Mesothelial cell of epicardium (in vitro differentiated cells): ENCODE measurements around the gene CTR9. TPM values are rescaled to one million over a fixed set of nuclear protein-coding genes. Genes with fewer than 3 reads are reported as not detected.
A peak's percentile ranks its signal among the peaks of the same experiment; 100 is the strongest.

ENCODE experiments used
- DNase-seq, 2 experiments: peaks; one replicate each; pipeline ENCODE4 v3.0.0; 2021; ENCODE audit warnings: low spot score in 2 of 2; ENCODE audit not compliant: unreplicated experiment in 2 of 2
- H3K27ac Mint-ChIP-seq: 2 replicates; pipeline ENCODE4 v1.8.0; 2021; ENCODE audit warnings: mixed read lengths
- H3K27me3 Mint-ChIP-seq: 2 replicates; pipeline ENCODE4 v1.8.0; 2021; ENCODE audit warnings: low read depth, mixed read lengths
- H3K36me3 Mint-ChIP-seq: 2 replicates; pipeline ENCODE4 v1.8.0; 2021; ENCODE audit warnings: mixed read lengths
- H3K4me1 Mint-ChIP-seq: 2 replicates; pipeline ENCODE4 v1.8.0; 2021; ENCODE audit warnings: mixed read lengths
- H3K4me3 Mint-ChIP-seq: 2 replicates; pipeline ENCODE4 v1.8.0; 2021; ENCODE audit warnings: mild to moderate bottlenecking, moderate library complexity, mixed read lengths
- H3K9me3 Mint-ChIP-seq: 2 replicates; pipeline ENCODE4 v1.8.0; 2021; ENCODE audit warnings: mixed read lengths
- CTCF ChIP-seq: fragments of 200-600 bp; sonication (generic); IDR thresholded peaks from one replicate; pipeline ENCODE4 v1.5.0; 2021; ENCODE audit warnings: antibody characterized with exemption; ENCODE audit not compliant: unreplicated experiment
- total RNA-seq: library from RNA; stranded (reverse); gene quantifications from 3 replicates; pipeline ENCODE4 v1.2.1, GENCODE V29; 2021

The CTR9 gene
- total RNA-seq, 1 donor from 2014 or later = 33.2 TPM

GRCh38 chr11:10806206-10806605, 55.2 kb downstream of the CTR9 start:
- DNase-seq = no peak
- peaks cover 48% of the 10 kb centered on the region for H3K36me3 Mint-ChIP-seq
- H3K27me3 Mint-ChIP-seq = no peaks in the 10 kb centered on the region
- no peaks in the 10 kb centered on the region for H3K9me3 Mint-ChIP-seq
- peak overlapping the region; percentile 99 for H3K27ac Mint-ChIP-seq
- peak overlapping the region; percentile 96 for H3K4me3 Mint-ChIP-seq
- H3K4me1 Mint-ChIP-seq = peaks cover 58% of the 10 kb centered on the region
- TF ChIP-seq CTCF = no peak

- Mint-ChIP-seq H3K4me3 (peak overlapping the region; percentile 96), H3K27me3 (no peaks in the 10 kb centered on the region), H3K9me3 (no peaks in the 10 kb centered on the region), H3K4me1 (peaks cover 48% of the 10 kb centered on the region), H3K27ac (peak overlapping the region; percentile 99), H3K36me3 (peaks cover 38% of the 10 kb centered on the region)
- peak; percentile 27 to 55 for DNase-seq
- TF ChIP-seq CTCF = no peak
These were observed 56.6 kb downstream of the CTR9 start for GRCh38 chr11:10807493-10808234.

- no peak for DNase-seq
- Mint-ChIP-seq H3K4me1 (peaks cover 48% of the 10 kb centered on the region), H3K36me3 (peaks cover 38% of the 10 kb centered on the region), H3K9me3 (no peaks in the 10 kb centered on the region), H3K4me3 (peak overlapping the region; percentile 96), H3K27me3 (no peaks in the 10 kb centered on the region), H3K27ac (peak overlapping the region; percentile 99)
- TF ChIP-seq CTCF = no peak
These were observed 57.1 kb downstream of the CTR9 start for GRCh38 chr11:10808235-10808552.

GRCh38 chr11:10808553-10809372, 57.7 kb downstream of the CTR9 start, which contains the start of gene EIF4G2:
TSS of gene EIF4G2 (minus strand) at chr11:10808926.
- Mint-ChIP-seq H3K4me3 (peak within 1 kb of the TSS; percentile 96), H3K4me1 (peaks cover 43% of the 10 kb centered on the region)

More at GRCh38 chr11:10808553-10809372, 57.7 kb downstream of the CTR9 start, which contains the start of gene EIF4G2:
- H3K36me3 Mint-ChIP-seq = peaks cover 33% of the 10 kb centered on the region
- H3K27ac Mint-ChIP-seq = peak within 1 kb of the TSS; percentile 99
- TF ChIP-seq CTCF = no peak
- DNase-seq = peak; percentile 94 to 98
- no peaks in the 10 kb centered on the region for H3K27me3 Mint-ChIP-seq
- no peaks in the 10 kb centered on the region for H3K9me3 Mint-ChIP-seq
